ENCODE results near the gene TMEM43. TPM values are rescaled to one million over a fixed set of nuclear protein-coding genes. Genes with fewer than 3 reads are reported as not detected.

The TMEM43 gene
- total RNA-seq, 1 experiment from 2014 or later, result 36.7 TPM

DNA sequence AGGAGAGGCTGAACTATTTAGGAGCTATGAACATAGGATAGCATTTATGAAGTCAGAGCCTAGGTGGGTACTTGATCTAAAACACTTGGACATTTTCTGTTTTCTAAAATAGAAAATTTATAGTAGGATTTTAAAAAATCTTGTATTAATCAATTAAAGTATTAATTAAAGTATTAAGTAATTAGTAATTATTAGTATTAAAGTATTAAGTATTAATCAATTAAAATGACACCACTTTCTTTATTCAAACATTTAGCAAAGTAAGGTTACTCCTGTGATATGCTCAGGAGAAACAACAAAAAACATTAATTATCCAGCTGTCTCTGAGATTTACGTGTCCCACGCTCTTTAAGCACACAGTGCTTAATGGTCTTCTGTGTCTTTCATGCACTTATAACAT lies 32.4 kb upstream of the TMEM43 start:
- H2AFZ ChIP-seq (ENCODE audit: low read length), result no peak overlapping the region
- H4K20me1 ChIP-seq (ENCODE audit: control insufficient read depth, insufficient read depth, insufficient read length), result no peaks in the 10 kb centered on the region
- H3K14ac ChIP-seq (ENCODE audit: insufficient read depth, low read length), result no peak overlapping the region
- H2BK20ac ChIP-seq (ENCODE audit: low read depth, low read length, poor library complexity, severe bottlenecking), result no peak overlapping the region
- H4K5ac ChIP-seq (ENCODE audit: insufficient read length, low read depth, low read length), result no peak overlapping the region
- H2BK15ac ChIP-seq (ENCODE audit: low read depth, low read length), result no peak overlapping the region
- no peak overlapping the region for H2BK120ac ChIP-seq (ENCODE audit: low read depth, low read length, poor library complexity, severe bottlenecking)
- Mint-ChIP-seq H3K27ac (peak overlapping the region in 1 of 3 experiments; percentile 20; a peak in 2 of 7 replicates), H3K36me3 (ENCODE audit: insufficient read depth in 1 of 3, low read depth in 3 of 3) (peaks cover 0 to 18% (median 0%) of the 10 kb centered on the region in 3 experiments; a peak in 3 of 7 replicates), H3K4me3 (no peak overlapping the region), H3K9me3 (peaks cover 14 to 24% of the 10 kb centered on the region in 2 experiments), H3K27me3 (ENCODE audit: low read depth) (peaks cover 5% of the 10 kb centered on the region), H3K4me1 (peaks cover 3 to 9% of the 10 kb centered on the region in 2 experiments)
- H2BK5ac ChIP-seq (ENCODE audit: insufficient read length, low read length), result no peak overlapping the region
- H3K79me2 ChIP-seq (ENCODE audit: insufficient read depth, low read length), result no peaks in the 10 kb centered on the region
- H3K4ac ChIP-seq (ENCODE audit: low read depth, low read length), result no peak overlapping the region
- H3K23ac ChIP-seq (ENCODE audit: insufficient read length, low read depth, low read length), result no peak overlapping the region
- H2BK12ac ChIP-seq (ENCODE audit: insufficient read length, low read depth, low read length), result no peak overlapping the region
- no CpG with 5 or more reads among the region's 2 CpGs for WGBS (ENCODE audit: extremely low coverage, insufficient read length, low lambda C conversion rate)
- no peak overlapping the region for H3T11ph ChIP-seq (ENCODE audit: low read length)
- H3K27me3 ChIP-seq (ENCODE audit: insufficient read depth, low read length), result no peaks in the 10 kb centered on the region
- H3K9me3 ChIP-seq (ENCODE audit: control insufficient read depth, low read depth, low read length), result no peaks in the 10 kb centered on the region
- TF ChIP-seq, protein P1, sequence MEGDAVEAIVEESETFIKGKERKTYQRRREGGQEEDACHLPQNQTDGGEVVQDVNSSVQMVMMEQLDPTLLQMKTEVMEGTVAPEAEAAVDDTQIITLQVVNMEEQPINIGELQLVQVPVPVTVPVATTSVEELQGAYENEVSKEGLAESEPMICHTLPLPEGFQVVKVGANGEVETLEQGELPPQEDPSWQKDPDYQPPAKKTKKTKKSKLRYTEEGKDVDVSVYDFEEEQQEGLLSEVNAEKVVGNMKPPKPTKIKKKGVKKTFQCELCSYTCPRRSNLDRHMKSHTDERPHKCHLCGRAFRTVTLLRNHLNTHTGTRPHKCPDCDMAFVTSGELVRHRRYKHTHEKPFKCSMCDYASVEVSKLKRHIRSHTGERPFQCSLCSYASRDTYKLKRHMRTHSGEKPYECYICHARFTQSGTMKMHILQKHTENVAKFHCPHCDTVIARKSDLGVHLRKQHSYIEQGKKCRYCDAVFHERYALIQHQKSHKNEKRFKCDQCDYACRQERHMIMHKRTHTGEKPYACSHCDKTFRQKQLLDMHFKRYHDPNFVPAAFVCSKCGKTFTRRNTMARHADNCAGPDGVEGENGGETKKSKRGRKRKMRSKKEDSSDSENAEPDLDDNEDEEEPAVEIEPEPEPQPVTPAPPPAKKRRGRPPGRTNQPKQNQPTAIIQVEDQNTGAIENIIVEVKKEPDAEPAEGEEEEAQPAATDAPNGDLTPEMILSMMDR (conservative IDR thresholded peaks at IDR 0.05), result no peak
- H3K4me2 ChIP-seq (ENCODE audit: insufficient read depth, insufficient read length, low read length), result no peak overlapping the region
- no peak overlapping the region for H3K9ac ChIP-seq (ENCODE audit: extremely low read depth, insufficient read length, low read length)
- H2AK5ac ChIP-seq (ENCODE audit: insufficient read length, low read length), result no peak overlapping the region
- no peaks in the 10 kb centered on the region for H3K79me1 ChIP-seq (ENCODE audit: insufficient read depth, low read depth, low read length, poor library complexity, severe bottlenecking)
- no peaks in the 10 kb centered on the region for H3K4me1 ChIP-seq (ENCODE audit: insufficient read depth, low read length)
- no peak overlapping the region for H3K56ac ChIP-seq (ENCODE audit: insufficient read length, low read depth, low read length)
- no peak overlapping the region for H3K18ac ChIP-seq (ENCODE audit: insufficient read length, low read depth, low read length)
- H4K8ac ChIP-seq (replicated peaks; ENCODE audit: insufficient read length, low read depth, low read length), result no peak overlapping the region
- DNase-seq, result no peak
- H3K23me2 ChIP-seq (ENCODE audit: insufficient read length, low read depth, low read length, poor library complexity, severe bottlenecking), result no peaks in the 10 kb centered on the region
- H3K27ac ChIP-seq (ENCODE audit: insufficient read length, low read depth, low read length), result no peak overlapping the region
- no peak overlapping the region for H4K91ac ChIP-seq (ENCODE audit: insufficient read length, low read depth, low read length)
